GM19397 (cell line): ENCODE data around the gene RFPL4AL1.
"Not testable (repeated sequence)": the region's sequence is repeated elsewhere in the genome, so short reads cannot be mapped to it uniquely, and the experiment has no call there.

Experiments
- ATAC-seq: cut with Tn5 transposase; IDR thresholded peaks from one replicate; pipeline ENCODE4 v1.9.1; 2021; ENCODE audit warnings: mild to moderate bottlenecking, moderate library complexity; ENCODE audit not compliant: unreplicated experiment

The RFPL4AL1 gene

DNA sequence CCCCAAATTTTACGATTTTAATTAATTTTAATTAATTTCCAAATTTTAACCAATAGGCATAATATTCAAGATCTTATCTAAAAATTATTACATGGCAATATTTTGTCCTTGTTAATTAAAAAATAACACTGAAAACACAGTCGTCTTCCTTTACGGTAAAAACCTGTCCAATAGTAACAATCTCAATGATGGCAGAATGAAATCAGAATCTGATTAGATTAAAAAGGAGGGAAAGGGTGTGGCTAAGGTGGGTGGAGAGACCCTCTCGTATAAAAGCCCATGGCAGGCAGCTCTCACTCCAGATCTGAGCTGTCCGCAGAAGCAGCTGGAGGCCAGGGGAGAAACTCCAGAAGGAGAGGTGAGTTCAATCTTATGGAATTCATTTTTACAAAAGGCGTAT, at the start of gene RFPL4AL1:
RFPL4AL1 (plus strand) TSS at position 301 of the 400 bp plus-strand sequence. CDS start 2,687 bp downstream, outside the sequence.
- ATAC-seq: not testable (repeated sequence)

DNA sequence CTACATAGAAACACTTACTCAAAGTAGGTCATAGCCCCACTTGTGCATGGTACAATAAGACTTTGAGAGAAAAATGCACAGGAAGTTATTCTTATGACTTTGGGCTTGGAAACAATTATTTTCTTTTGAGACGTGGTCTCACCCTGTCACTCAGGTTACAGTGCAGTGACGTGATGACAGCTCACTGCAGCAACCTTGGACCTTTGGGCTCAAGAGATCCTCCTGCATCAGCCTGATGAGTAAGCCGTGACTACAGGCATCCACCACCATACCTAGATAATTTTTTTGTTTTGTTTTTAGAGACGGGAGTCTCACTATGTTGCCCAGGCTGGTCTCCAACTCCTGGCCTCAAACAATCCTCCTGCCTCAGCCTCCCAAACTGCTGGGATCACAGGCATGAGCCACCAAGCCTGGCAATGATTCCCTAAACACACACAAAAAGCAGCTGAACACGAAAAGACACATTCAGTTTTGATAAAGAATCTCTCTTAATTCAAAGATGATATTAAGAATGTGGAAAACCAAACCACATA, 48.6 kb upstream of the RFPL4AL1 start:
- no peak for ATAC-seq

GRCh38 chr19:55720801-55721200, 48.1 kb upstream of the RFPL4AL1 start:
- no peak for ATAC-seq

- ATAC-seq: no peak
These were observed 45.4 kb upstream of the RFPL4AL1 start for GRCh38 chr19:55723491-55723890.

- ATAC-seq: not testable (repeated sequence)
These were observed 38.5 kb upstream of the RFPL4AL1 start for GRCh38 chr19:55730378-55730777.

DNA sequence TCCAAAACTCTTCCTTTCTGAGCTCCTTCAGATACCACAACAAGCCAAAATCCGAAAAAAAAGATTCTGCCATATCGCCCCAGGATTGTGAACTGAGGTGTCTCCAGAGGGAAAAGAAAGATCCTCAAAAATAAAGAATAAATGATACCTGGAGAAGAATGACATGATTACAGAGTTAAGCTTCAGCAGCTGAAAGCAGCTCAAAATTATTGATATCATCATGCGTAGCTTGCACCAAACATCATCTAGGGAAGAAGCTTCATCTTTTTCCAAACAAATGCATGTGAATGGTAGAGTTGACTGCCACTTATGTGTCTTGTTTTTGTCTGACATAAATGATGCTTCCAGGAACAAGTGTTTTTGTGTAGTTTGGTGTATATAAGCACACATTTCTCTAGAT, 30.6 kb upstream of the RFPL4AL1 start, which contains the start of gene NLRP9:
NLRP9 (minus strand) TSS at position 101 of the 400 bp plus-strand sequence; CDS start at position 73, 28 bp downstream.
- no peak for ATAC-seq

DNA sequence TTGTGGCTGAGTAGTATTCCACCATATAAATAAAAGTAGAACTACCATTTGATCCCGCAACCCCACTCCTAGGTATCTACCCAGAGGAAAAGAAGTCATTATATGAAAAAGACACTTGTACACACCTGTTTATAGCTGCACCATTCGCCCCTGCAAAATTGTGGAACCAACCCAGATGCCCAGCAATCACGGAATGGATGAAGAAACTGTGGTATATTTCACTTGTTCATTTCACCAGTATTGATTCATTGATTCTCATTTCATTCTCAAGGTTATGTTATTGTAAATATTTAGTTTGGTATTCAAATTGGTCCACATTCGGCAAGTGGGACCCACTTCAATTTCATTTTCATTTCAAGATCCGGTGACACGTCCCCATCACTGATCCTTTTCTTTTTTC, 18.2 kb upstream of the RFPL4AL1 start:
- ATAC-seq: no peak

- no peak for ATAC-seq
These were observed 15.5 kb upstream of the RFPL4AL1 start for GRCh38 chr19:55753401-55753800.

- ATAC-seq: not testable (repeated sequence)
These were observed 12.1 kb upstream of the RFPL4AL1 start for GRCh38 chr19:55756808-55757207.

GRCh38 chr19:55758797-55759196, 10.1 kb upstream of the RFPL4AL1 start, which contains the start of gene RFPL4A:
TSS of gene RFPL4A (plus strand) at chr19:55759097. CDS start at chr19:55761801, 2,704 bp downstream.
- ATAC-seq: not testable (repeated sequence)

- no peak for ATAC-seq
These were observed 2.5 kb upstream of the RFPL4AL1 start for GRCh38 chr19:55766466-55766865.

DNA sequence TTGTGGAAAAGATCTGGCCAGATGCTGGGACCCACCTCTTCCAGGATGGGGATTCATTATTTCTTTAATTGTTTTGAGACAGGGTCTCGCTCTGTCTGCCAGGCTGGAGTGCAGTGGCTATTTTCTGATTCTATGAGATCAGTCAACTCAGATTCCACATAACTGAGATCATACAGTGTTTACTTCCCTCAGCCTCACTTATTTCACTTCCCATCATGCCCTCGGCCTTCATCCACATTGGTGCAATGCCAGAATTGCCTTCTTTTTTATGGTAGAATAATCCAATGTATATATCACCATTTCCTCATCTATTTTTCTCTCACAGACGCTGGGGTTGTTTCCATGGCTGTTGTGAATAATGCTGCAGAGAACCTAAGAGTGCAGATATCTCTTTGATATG, 714 bp downstream of the RFPL4AL1 start:
- not testable (repeated sequence) for ATAC-seq

DNA sequence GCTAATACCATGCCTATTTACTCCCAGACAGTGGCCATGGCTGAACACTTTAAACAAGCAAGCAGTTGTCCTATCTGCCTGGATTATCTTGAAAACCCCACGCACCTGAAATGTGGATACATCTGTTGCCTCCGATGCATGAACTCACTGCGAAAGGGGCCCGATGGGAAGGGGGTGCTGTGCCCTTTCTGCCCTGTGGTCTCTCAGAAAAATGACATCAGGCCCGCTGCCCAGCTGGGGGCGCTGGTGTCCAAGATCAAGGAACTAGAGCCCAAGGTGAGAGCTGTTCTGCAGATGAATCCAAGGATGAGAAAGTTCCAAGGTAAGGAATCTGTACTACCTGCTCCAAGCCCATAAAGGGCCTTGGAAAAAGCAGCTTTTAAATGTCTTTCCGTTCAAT, 8.6 kb downstream of the RFPL4AL1 start:
- ATAC-seq: no peak

GRCh38 chr19:55778331-55778730, 9.4 kb downstream of the RFPL4AL1 start:
- ATAC-seq: no peak

DNA sequence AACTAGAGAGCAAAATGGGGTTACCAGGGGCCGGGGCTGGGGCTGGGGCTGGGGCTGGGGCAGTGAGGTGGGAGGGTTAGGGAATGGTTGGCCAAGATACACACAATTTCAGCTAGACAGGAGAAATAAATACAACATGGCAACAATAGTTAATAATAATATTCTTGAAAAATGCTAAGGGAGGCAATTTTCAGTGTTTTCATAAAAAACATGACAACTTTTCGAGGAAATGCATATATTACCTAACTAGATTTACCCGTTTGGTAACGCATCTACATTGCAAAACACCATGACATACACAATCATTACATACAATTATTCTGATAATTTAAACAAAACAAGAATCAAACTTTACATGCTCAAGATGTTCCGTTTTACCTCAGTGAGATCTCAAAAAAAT, 12.2 kb downstream of the RFPL4AL1 start:
- no peak for ATAC-seq

DNA sequence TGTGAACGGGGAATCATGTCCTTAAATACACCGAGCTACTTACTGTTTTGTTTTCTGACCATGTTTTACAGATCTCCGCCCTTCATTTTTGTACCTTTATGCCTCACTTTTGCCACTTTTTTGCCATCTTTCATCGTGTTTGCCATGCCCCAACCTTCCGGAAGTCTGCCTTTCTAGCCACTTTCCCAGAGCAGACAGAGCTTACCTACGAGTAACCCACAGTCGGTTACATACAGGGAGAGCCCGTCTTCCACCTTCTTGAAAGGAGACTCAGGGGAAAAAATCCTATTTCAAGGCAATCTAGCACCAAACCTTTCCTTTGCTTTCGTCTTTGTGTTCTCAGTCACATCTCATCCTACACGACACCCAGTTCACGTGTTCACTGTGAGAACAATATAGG, 26.1 kb downstream of the RFPL4AL1 start:
- ATAC-seq: no peak

GRCh38 chr19:55801416-55801815, 32.5 kb downstream of the RFPL4AL1 start:
- ATAC-seq: no peak

DNA sequence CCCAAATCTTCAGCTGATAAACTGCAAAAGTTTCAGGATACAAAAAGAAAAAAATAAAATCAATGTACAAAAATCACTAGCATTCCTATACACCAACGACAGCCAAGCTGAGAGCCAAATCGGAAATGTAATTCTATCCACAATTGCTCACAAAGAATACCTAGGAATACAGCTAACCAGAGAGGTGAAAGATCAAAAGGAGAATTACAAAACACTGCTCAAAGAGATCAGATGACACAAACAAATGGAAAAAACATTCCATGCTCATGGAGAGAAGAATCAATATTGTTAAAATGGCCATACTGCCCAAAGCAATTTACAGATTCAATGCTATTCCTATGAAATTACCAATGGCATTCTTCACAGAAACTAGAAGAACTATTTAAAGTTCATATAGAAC, 33.4 kb downstream of the RFPL4AL1 start:
- no peak for ATAC-seq

- ATAC-seq: no peak
These were observed 40.6 kb downstream of the RFPL4AL1 start for GRCh38 chr19:55809381-55810058.

- ATAC-seq: no peak
These were observed 42.4 kb downstream of the RFPL4AL1 start for GRCh38 chr19:55811340-55811739.

DNA sequence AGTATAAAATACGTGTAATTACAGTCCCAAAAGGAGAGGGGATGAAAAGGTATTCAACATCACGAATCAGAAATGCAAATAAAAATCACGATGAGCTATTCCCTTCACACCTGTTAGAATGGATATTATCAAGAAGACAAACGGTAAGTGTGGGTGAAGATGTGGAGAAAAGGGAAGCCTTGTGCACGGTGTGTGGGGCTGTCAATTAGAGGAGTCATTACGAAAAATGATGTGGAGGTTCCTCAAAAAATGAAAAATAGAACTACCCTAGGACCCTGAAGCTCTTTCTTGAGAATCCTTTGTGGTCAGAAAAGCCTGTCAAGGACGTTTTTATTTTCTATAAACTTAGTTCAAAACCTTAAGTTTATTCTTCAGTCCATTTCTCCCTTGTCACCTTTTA, 43.5 kb downstream of the RFPL4AL1 start:
- no peak for ATAC-seq

DNA sequence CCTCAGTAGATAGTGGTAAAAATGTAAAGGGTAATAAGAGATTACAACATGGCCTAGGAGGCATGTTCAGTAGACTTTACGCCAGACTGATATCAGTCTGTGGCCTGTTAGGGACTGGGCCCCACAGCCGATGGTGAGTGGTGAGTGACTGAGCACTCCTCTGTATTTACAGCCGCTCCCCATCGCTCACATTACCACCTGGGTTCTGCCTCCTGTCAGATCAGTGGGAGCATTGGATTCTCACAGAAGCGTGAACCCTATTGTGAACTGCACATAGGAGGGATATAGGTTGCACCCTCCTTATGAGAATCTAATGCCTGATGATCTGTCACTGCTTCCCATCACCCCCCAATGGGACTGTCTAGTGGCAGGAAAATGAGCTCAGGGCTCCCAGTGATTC, 45.0 kb downstream of the RFPL4AL1 start:
- ATAC-seq: no peak

DNA sequence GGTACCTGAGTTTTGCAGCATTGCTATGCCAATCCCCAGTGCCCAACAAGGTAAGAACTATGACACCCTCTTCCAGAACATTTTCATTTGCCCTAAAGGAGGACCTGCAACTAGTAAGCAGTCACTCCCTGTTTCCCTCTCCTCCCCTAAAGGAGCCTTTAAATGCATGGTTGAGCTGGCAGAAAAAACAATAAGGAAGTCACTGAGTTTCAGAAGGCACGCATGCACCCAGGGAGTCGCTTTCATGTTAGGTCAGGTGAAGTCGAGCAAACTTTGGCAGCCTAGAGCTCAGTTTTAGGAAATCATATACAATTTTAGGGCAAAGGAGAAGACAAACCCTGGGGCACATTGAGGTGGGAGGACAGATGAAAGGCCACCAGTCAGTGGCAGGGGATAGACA, 51.1 kb downstream of the RFPL4AL1 start:
- ATAC-seq: no peak
